ENCODE measurements around the gene BEND6.

DNA sequence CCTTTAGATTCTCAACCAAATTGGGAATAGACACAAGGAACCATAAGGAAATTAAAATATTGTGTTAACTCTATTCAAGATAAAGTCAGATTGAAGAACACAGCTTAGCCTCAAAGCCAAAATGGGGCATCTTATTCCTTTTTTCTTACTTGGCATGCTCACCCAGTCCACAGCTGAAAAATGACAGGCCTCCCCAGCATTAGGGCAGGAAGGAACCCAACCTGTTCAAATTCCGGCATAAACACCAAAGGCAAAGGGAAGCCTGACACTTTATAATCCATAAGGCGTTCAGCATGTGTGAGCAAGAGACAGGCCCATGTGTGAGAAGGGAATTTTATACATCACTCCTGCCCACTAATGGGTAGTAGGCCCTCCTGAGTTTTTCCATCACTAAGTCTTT, 2.9 kb downstream of the BEND6 start:
- TF ChIP-seq EZH2 (IDR thresholded peaks at IDR 0.05; ENCODE audit: insufficient read depth, poor library complexity, severe bottlenecking) (no peak), EZH2phosphoT487 (IDR thresholded peaks at IDR 0.05; ENCODE audit: insufficient read depth, low read depth) (no peak)

Measured in GM23248 (cell line).